Measurements from ENCODE around the gene PLCL2. TPM values are rescaled to one million over a fixed set of nuclear protein-coding genes. Genes with fewer than 3 reads are reported as not detected.

PLCL2 gene
- total and polyA plus RNA-seq, 2 donors (not counting 1 experiment from before 2014, with no cell fraction given), result 21.7 to 55.2 TPM

DNA sequence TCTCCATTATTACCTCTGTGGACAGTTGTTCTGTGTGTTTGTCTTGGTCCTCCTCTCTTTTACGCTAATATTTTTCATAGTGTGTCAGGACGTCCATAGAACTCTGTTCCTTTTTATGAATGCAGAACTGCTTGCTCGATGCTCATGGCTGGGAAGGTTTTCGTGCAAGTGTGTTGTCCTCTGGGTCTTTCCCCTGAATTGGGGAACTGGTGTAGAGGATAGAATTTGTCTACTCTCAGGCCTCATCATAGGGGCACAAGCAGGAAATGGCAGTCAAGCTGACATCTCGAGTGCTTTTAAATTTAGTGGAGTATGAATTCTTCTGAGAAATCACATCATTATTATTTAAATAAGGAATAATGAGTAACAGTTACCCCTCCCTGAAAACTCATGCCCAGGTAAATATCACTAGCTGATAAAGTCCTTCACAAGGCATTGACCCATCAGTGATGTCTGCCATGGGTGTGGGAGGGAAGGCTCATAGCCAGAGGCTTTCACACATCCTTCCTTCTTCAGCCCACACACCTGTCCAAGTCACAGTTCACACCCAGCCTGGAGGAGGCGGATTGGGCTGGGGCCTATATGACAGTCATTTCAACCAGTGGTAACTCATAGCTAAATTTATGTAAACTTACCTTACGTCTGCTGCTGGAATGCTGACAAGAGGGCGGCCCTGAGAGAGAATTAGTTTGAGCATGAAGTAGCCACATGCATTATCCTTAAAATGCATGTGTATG is 226.1 kb downstream of the PLCL2 start:
- no peaks in the 10 kb centered on the region for H4K20me1 ChIP-seq (ENCODE audit: control insufficient read depth, insufficient read depth, low read length, poor library complexity, severe bottlenecking)
- no peaks in the 10 kb centered on the region for H3K79me2 ChIP-seq (ENCODE audit: control insufficient read depth, insufficient read depth, low read length)
- H3K9ac ChIP-seq (ENCODE audit: low read length), result no peak overlapping the region
- TF ChIP-seq EZH2 (IDR thresholded peaks at IDR 0.05; ENCODE audit: borderline replicate concordance, insufficient read depth, low read depth, low read length, poor library complexity, severe bottlenecking), result no peak
- TF ChIP-seq, protein P1, sequence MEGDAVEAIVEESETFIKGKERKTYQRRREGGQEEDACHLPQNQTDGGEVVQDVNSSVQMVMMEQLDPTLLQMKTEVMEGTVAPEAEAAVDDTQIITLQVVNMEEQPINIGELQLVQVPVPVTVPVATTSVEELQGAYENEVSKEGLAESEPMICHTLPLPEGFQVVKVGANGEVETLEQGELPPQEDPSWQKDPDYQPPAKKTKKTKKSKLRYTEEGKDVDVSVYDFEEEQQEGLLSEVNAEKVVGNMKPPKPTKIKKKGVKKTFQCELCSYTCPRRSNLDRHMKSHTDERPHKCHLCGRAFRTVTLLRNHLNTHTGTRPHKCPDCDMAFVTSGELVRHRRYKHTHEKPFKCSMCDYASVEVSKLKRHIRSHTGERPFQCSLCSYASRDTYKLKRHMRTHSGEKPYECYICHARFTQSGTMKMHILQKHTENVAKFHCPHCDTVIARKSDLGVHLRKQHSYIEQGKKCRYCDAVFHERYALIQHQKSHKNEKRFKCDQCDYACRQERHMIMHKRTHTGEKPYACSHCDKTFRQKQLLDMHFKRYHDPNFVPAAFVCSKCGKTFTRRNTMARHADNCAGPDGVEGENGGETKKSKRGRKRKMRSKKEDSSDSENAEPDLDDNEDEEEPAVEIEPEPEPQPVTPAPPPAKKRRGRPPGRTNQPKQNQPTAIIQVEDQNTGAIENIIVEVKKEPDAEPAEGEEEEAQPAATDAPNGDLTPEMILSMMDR (IDR thresholded peaks at IDR 0.05), result no peak
- WGBS (ENCODE audit: insufficient coverage), result 0% methylated on average over 3 of the region's 8 CpGs
- DNase-seq (peak; percentile 45), ATAC-seq (ENCODE audit: low read depth) (peak; percentile 65)
- Mint-ChIP-seq H3K4me1 (peaks cover 12% of the 10 kb centered on the region), H3K4me3 (no peak overlapping the region), H3K27me3 (no peaks in the 10 kb centered on the region), H3K27ac (no peak overlapping the region), H3K9me3 (ENCODE audit: insufficient read depth) (peaks cover 6% of the 10 kb centered on the region)
- POLR2A ChIA-PET, result no interaction called here
- peaks cover 1 to 10% (median 6%) of the 10 kb centered on the region in 3 donors for H3K9me3 ChIP-seq (ENCODE audit: control extremely low read depth in 1 of 3, control insufficient read depth in 2 of 3, insufficient read depth in 1 of 3, low read length in 2 of 3)
- H3K4me3 ChIP-seq (ENCODE audit: control extremely low read depth in 1 of 5, extremely low read depth in 1 of 5, insufficient read depth in 1 of 5, low read depth in 2 of 5, low read length in 4 of 5), result no peak overlapping the region
- H3K4me1 ChIP-seq (ENCODE audit: control insufficient read depth in 2 of 2, insufficient read depth in 2 of 2, low read length in 2 of 2), result peaks cover 8 to 12% of the 10 kb centered on the region in 2 donors
- peak overlapping the region; percentile 38 for H3K4me2 ChIP-seq (replicated peaks; ENCODE audit: low read depth, low read length, poor library complexity, severe bottlenecking)
- no peaks in the 10 kb centered on the region for H3K27me3 ChIP-seq (replicated peaks in 1 of 4; ENCODE audit: control extremely low read depth in 1 of 4, control insufficient read depth in 3 of 4, insufficient read depth in 4 of 4, low read length in 3 of 4)
- intact Hi-C loops (cut with micrococcal nuclease), result no loop called here
- CTCF ChIA-PET, result interaction anchor here (0.6 kb wide), 2 partner anchors 226 to 359 kb away, joined by 3 read pairs; partner anchors contain the start of gene PLCL2
- peak overlapping the region in 1 of 2 donors; percentile 40 for H3K27ac ChIP-seq (ENCODE audit: low read length in 2 of 2)
- H2AFZ ChIP-seq (ENCODE audit: insufficient read depth, low read depth, low read length, poor library complexity, severe bottlenecking), result peak overlapping the region; percentile 2
- H3K36me3 ChIP-seq (replicated peaks in 1 of 2; ENCODE audit: control extremely low read depth in 1 of 2, control insufficient read depth in 1 of 2, extremely low read depth in 1 of 2, insufficient read depth in 2 of 2, low read length in 1 of 2), result no peaks in the 10 kb centered on the region

DNA sequence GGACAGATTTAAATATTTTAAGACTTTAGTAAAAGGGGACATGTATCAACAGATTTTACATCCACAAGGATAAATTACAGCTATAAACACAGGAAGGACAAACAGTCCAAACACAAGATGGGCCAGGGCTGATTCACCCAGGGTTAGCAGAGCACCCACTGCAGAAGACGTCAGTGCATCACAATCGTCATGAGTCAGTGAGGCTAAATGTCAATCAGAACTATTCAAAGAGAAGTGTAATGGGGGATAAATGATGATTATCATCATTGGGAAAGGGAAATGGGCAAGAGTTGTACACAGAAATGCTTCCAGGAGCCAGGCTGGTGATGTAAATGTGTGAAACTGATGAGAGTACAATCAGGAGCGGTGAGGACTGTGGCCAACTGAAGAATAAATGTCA is 226.8 kb downstream of the PLCL2 start:
- no peaks in the 10 kb centered on the region for H4K20me1 ChIP-seq (ENCODE audit: control insufficient read depth, insufficient read depth, low read length, poor library complexity, severe bottlenecking)
- Mint-ChIP-seq H3K27ac (no peak overlapping the region), H3K27me3 (no peaks in the 10 kb centered on the region), H3K4me3 (no peak overlapping the region), H3K4me1 (peaks cover 12% of the 10 kb centered on the region), H3K9me3 (ENCODE audit: insufficient read depth) (peaks cover 6% of the 10 kb centered on the region)
- ChIA-PET POLR2A (no interaction called here), CTCF (no interaction called here)
- H3K4me3 ChIP-seq (ENCODE audit: control extremely low read depth in 1 of 5, extremely low read depth in 1 of 5, insufficient read depth in 1 of 5, low read depth in 2 of 5, low read length in 4 of 5), result no peak overlapping the region
- 100% methylated on average over 2 of the region's 3 CpGs for WGBS (ENCODE audit: insufficient coverage)
- H3K27me3 ChIP-seq (replicated peaks in 1 of 4; ENCODE audit: control extremely low read depth in 1 of 4, control insufficient read depth in 3 of 4, insufficient read depth in 4 of 4, low read length in 3 of 4), result no peaks in the 10 kb centered on the region
- ATAC-seq (ENCODE audit: low read depth) (no peak), DNase-seq (no peak)
- H3K27ac ChIP-seq (ENCODE audit: low read length in 2 of 2), result no peak overlapping the region
- intact Hi-C loops (cut with micrococcal nuclease), result no loop called here
- peaks cover 8 to 12% of the 10 kb centered on the region in 2 donors for H3K4me1 ChIP-seq (ENCODE audit: control insufficient read depth in 2 of 2, insufficient read depth in 2 of 2, low read length in 2 of 2)
- H3K79me2 ChIP-seq (ENCODE audit: control insufficient read depth, insufficient read depth, low read length), result no peaks in the 10 kb centered on the region
- no peak overlapping the region for H3K9ac ChIP-seq (ENCODE audit: low read length)
- TF ChIP-seq EZH2 (IDR thresholded peaks at IDR 0.05; ENCODE audit: borderline replicate concordance, insufficient read depth, low read depth, low read length, poor library complexity, severe bottlenecking), result no peak
- TF ChIP-seq, protein P1 (IDR thresholded peaks at IDR 0.05), result no peak
- H3K4me2 ChIP-seq (replicated peaks; ENCODE audit: low read depth, low read length, poor library complexity, severe bottlenecking), result no peak overlapping the region
- H3K9me3 ChIP-seq (ENCODE audit: control extremely low read depth in 1 of 3, control insufficient read depth in 2 of 3, insufficient read depth in 1 of 3, low read length in 2 of 3), result peaks cover 1 to 10% (median 6%) of the 10 kb centered on the region in 3 donors
- H2AFZ ChIP-seq (ENCODE audit: insufficient read depth, low read depth, low read length, poor library complexity, severe bottlenecking), result no peak overlapping the region
- no peaks in the 10 kb centered on the region for H3K36me3 ChIP-seq (replicated peaks in 1 of 2; ENCODE audit: control extremely low read depth in 1 of 2, control insufficient read depth in 1 of 2, extremely low read depth in 1 of 2, insufficient read depth in 2 of 2, low read length in 1 of 2)

Data from B cell (primary cell).